ENCODE results near the gene BAG1. TPM values are rescaled to one million over a fixed set of nuclear protein-coding genes. Genes with fewer than 3 reads are reported as not detected.

BAG1 gene
- total and polyA plus RNA-seq, 2 of the 13 experiments (the other 11 are each of a cell fraction or from before 2014, with no cell fraction given), result 23.1 to 59.5 TPM

DNA sequence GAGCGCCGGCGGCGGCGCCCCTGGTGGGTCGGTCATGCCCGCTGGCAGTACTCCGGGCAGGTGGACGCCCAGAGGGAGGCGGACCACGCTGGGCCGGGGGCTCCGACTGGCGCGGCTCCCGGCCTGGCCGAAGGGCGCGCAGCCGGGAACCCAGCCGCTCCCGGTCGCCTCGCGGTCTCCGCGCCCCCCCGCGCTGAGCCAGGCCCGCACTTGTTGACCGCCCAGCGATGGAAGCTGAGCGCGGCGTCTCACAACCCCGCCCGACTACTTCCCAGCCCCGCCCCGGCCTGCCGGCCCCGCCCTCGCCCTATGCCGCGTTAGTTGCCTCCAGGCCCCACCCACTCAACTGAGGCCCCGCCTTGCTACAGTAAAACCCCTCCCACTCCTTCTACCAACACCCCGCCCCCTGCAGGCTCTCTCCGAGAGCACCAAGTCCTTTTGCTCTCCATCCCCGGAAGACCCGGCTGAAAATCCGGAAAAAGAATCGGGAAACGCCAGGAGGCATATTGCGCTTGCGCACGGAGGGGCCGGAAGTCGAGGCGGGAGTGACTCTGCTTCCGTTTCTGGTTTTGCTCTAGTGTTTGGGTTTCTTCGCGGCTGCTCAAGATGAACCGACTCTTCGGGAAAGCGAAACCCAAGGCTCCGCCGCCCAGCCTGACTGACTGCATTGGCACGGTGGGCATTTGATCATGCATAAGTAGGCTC lies at the start of gene BAG1, which contains the start of gene CHMP5 (continued):
- TF ChIP-seq, protein P1, sequence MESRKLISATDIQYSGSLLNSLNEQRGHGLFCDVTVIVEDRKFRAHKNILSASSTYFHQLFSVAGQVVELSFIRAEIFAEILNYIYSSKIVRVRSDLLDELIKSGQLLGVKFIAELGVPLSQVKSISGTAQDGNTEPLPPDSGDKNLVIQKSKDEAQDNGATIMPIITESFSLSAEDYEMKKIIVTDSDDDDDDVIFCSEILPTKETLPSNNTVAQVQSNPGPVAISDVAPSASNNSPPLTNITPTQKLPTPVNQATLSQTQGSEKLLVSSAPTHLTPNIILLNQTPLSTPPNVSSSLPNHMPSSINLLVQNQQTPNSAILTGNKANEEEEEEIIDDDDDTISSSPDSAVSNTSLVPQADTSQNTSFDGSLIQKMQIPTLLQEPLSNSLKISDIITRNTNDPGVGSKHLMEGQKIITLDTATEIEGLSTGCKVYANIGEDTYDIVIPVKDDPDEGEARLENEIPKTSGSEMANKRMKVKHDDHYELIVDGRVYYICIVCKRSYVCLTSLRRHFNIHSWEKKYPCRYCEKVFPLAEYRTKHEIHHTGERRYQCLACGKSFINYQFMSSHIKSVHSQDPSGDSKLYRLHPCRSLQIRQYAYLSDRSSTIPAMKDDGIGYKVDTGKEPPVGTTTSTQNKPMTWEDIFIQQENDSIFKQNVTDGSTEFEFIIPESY (CRISPR knock-in tag; IDR thresholded peaks at IDR 0.05), result no peak
- TF ChIP-seq, protein P2, sequence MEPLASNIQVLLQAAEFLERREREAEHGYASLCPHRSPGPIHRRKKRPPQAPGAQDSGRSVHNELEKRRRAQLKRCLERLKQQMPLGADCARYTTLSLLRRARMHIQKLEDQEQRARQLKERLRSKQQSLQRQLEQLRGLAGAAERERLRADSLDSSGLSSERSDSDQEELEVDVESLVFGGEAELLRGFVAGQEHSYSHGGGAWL (CRISPR knock-in tag; IDR thresholded peaks at IDR 0.05), result 0 out of 2 replicates have a peak, but pooled peaks have one; percentile 33
- no peak for TF ChIP-seq CHD4 (IDR thresholded peaks at IDR 0.05; ENCODE audit: borderline replicate concordance, low read length)

DNA sequence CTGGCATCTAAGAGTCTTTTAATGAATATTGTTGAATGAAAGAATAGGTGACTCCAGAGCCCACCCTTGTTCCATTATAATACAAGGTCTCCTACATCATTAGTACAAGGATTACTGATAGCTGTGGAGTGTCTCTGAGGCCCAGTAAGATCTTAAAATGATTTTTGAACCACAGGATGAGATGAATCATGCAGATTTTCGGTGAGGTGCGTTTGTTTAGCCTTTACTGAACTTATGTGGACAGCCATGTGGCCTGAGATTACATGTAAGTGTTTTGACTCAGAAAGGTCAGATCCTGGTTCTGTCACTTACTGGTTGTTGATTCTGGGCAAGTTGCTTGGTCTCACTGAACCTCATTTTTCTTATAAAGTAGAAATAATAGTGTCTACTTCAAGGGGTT lies 47.4 kb upstream of the BAG1 start:
- intact Hi-C loops (cut with micrococcal nuclease; ENCODE audit: unreplicated experiment), result no loop called here
- POLR2A ChIA-PET, result no interaction called here
- FAIRE-seq, result no peak

More for the DNA sequence above, 47.4 kb upstream of the BAG1 start:
- in situ Hi-C loops (cut with HindIII; ENCODE audit: extremely low pct_ligation_motif_present, low pct_unique_long_range_greater_than_20kb), result no loop called here
- Histone ChIP-seq H3K27me3 (ENCODE audit: control insufficient read depth in 1 of 2, insufficient read depth in 2 of 2, low read length in 2 of 2) (no peaks in the 10 kb centered on the region), H4K20me1 (ENCODE audit: insufficient read depth, low read length) (no peaks in the 10 kb centered on the region), H2AFZ (ENCODE audit: low read length) (no peak overlapping the region), H3K79me2 (ENCODE audit: insufficient read depth, low read length) (no peaks in the 10 kb centered on the region), H3K27ac (ENCODE audit: extremely low read length, insufficient read depth, low read length) (no peak overlapping the region), H3K36me3 (replicated peaks in 1 of 2; ENCODE audit: control insufficient read depth in 1 of 2, insufficient read depth in 2 of 2, low read length in 2 of 2) (peaks cover 20 to 88% of the 10 kb centered on the region in 2 experiments), H3K4me1 (ENCODE audit: insufficient read depth, low read length) (no peaks in the 10 kb centered on the region), H3K9ac (ENCODE audit: insufficient read depth, low read depth, low read length) (no peak overlapping the region), H3K4me3 (replicated peaks in 1 of 3; ENCODE audit: insufficient read depth in 1 of 3, low read depth in 2 of 3, low read length in 3 of 3) (no peak overlapping the region), H3K4me2 (ENCODE audit: low read depth, low read length) (no peak overlapping the region), H3K9me3 (ENCODE audit: low read length) (no peaks in the 10 kb centered on the region)
- no peak for ATAC-seq
- TF ChIP-seq NFE2 (CRISPR knock-in tag; IDR thresholded peaks at IDR 0.05) (no peak), ZNF234 (CRISPR knock-in tag; conservative IDR thresholded peaks at IDR 0.05) (no peak), MAFF (IDR thresholded peaks at IDR 0.05; ENCODE audit: low read depth, low read length) (no peak), ZSCAN20 (CRISPR knock-in tag; IDR thresholded peaks at IDR 0.05; ENCODE audit: borderline replicate concordance) (no peak), ZFP1 (CRISPR knock-in tag; IDR thresholded peaks at IDR 0.05) (no peak), ZNF225 (CRISPR knock-in tag; IDR thresholded peaks at IDR 0.05) (no peak), AHR (CRISPR knock-in tag; IDR thresholded peaks at IDR 0.05) (no peak), KLF9 (CRISPR knock-in tag; IDR thresholded peaks at IDR 0.05; ENCODE audit: low read depth) (no peak), ZNF335 (CRISPR knock-in tag; IDR thresholded peaks at IDR 0.05) (no peak), ISL2 (CRISPR knock-in tag; IDR thresholded peaks at IDR 0.05) (no peak)
- TF ChIP-seq, protein P3, sequence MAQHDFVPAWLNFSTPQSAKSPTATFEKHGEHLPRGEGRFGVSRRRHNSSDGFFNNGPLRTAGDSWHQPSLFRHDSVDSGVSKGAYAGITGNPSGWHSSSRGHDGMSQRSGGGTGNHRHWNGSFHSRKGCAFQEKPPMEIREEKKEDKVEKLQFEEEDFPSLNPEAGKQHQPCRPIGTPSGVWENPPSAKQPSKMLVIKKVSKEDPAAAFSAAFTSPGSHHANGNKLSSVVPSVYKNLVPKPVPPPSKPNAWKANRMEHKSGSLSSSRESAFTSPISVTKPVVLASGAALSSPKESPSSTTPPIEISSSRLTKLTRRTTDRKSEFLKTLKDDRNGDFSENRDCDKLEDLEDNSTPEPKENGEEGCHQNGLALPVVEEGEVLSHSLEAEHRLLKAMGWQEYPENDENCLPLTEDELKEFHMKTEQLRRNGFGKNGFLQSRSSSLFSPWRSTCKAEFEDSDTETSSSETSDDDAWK (CRISPR knock-in tag; IDR thresholded peaks at IDR 0.05), result no peak
- TF ChIP-seq, protein P4, sequence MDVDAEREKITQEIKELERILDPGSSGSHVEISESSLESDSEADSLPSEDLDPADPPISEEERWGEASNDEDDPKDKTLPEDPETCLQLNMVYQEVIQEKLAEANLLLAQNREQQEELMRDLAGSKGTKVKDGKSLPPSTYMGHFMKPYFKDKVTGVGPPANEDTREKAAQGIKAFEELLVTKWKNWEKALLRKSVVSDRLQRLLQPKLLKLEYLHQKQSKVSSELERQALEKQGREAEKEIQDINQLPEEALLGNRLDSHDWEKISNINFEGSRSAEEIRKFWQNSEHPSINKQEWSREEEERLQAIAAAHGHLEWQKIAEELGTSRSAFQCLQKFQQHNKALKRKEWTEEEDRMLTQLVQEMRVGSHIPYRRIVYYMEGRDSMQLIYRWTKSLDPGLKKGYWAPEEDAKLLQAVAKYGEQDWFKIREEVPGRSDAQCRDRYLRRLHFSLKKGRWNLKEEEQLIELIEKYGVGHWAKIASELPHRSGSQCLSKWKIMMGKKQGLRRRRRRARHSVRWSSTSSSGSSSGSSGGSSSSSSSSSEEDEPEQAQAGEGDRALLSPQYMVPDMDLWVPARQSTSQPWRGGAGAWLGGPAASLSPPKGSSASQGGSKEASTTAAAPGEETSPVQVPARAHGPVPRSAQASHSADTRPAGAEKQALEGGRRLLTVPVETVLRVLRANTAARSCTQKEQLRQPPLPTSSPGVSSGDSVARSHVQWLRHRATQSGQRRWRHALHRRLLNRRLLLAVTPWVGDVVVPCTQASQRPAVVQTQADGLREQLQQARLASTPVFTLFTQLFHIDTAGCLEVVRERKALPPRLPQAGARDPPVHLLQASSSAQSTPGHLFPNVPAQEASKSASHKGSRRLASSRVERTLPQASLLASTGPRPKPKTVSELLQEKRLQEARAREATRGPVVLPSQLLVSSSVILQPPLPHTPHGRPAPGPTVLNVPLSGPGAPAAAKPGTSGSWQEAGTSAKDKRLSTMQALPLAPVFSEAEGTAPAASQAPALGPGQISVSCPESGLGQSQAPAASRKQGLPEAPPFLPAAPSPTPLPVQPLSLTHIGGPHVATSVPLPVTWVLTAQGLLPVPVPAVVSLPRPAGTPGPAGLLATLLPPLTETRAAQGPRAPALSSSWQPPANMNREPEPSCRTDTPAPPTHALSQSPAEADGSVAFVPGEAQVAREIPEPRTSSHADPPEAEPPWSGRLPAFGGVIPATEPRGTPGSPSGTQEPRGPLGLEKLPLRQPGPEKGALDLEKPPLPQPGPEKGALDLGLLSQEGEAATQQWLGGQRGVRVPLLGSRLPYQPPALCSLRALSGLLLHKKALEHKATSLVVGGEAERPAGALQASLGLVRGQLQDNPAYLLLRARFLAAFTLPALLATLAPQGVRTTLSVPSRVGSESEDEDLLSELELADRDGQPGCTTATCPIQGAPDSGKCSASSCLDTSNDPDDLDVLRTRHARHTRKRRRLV (CRISPR knock-in tag; IDR thresholded peaks at IDR 0.05), result no peak
- BruUV-seq (replicated peaks), result no TSS peak
- no peak for DNase-seq (ENCODE audit: low spot score)
- CTCF ChIA-PET (ENCODE audit: low intra/inter-chr PET ratio, low total read pairs), result no interaction called here
- WGBS (ENCODE audit: low lambda C conversion rate), result 89% methylated on average over 2 of the region's 2 CpGs

Data from HepG2 (cell line).